Kidney (tissue), 14 donors: ENCODE data around the gene TADA2B. TPM values are rescaled to one million over a fixed set of nuclear protein-coding genes. Genes with fewer than 3 reads are reported as not detected.

Experiments used
- DNase-seq, 5 donors: peaks; one replicate each; pipeline ENCODE4 v3.0.0-alpha.2; 2013 to 2020
- FAIRE-seq: peaks from 2 replicates; lab custom pipeline; 2012; peaks lifted over from hg19 to GRCh38; lab: Jason Lieb, UNC
- H3K27ac ChIP-seq, 2 donors: one replicate each; pipeline ENCODE4 v1.7.0; 2013; ENCODE audit warnings: low read depth in 2 of 2, low read length in 2 of 2, inconsistent platforms in 1 of 2
- H3K27me3 ChIP-seq: one replicate; pipeline ENCODE4 v1.7.1; 2013; ENCODE audit warnings: low read length, inconsistent platforms; ENCODE audit not compliant: control insufficient read depth, insufficient read depth
- H3K36me3 ChIP-seq, 3 donors: one replicate each; pipeline versions ENCODE4 v1.7.0 to v1.7.1; 2013; ENCODE audit warnings: low read length in 3 of 3, control low read depth in 1 of 3, inconsistent platforms in 1 of 3; ENCODE audit not compliant: insufficient read depth in 3 of 3, control insufficient read depth in 2 of 3
- H3K4me1 ChIP-seq, 3 donors: one replicate each; pipeline versions ENCODE4 v1.7.0 to v1.7.1; 2013; ENCODE audit warnings: low read length in 3 of 3, inconsistent platforms in 1 of 3, low read depth in 1 of 3; ENCODE audit not compliant: control insufficient read depth in 2 of 3, insufficient read depth in 2 of 3
- H3K4me3 ChIP-seq, 3 donors: one replicate each; pipeline versions ENCODE4 v1.7.0 to v1.8.1; 2013; ENCODE audit warnings: low read length in 3 of 3, control low read depth in 1 of 3, inconsistent platforms in 1 of 3
- H3K9ac ChIP-seq, 3 donors: one replicate each; pipeline versions ENCODE4 v1.7.0 to v1.7.1; 2013; ENCODE audit warnings: low read length in 3 of 3, control low read depth in 1 of 3, inconsistent platforms in 1 of 3
- H3K9me3 ChIP-seq, 3 donors: one replicate each; pipeline versions ENCODE4 v1.7.0 to v1.7.1; 2013; ENCODE audit warnings: low read length in 3 of 3, control low read depth in 1 of 3, inconsistent platforms in 1 of 3; ENCODE audit not compliant: control insufficient read depth in 2 of 3, insufficient read depth in 1 of 3
- CTCF ChIP-seq: IDR thresholded peaks from 3 replicates; pipeline ENCODE4 v1.5.1; 2012; ENCODE audit warnings: mild to moderate bottlenecking, moderate library complexity, borderline replicate concordance; ENCODE audit not compliant: insufficient read depth; ENCODE audit errors: extremely low read depth
- intact Hi-C: fragments of 100-400 bp; cut with DNase I; formaldehyde crosslinking; loops from one replicate; pipeline ENCODE4 v1.11.1; 2022
- polyA plus RNA-seq: library from polyadenylated mRNA; stranded (reverse); fragments of 350-450 nt; fragmentation: Illumina TruSeq; extraction: RNeasy Lipid Tissue Mini Kit (QIAGEN cat#74804); gene quantifications from one replicate; pipeline ENCODE4 v1.2.3, GENCODE V29; 2014; ENCODE audit warnings: low read depth, low replicate concordance; ENCODE audit not compliant: insufficient read depth
- total RNA-seq: library from RNA; stranded (reverse); fragmentation: NEBNext Ultra II Directional; extraction: Animal tissue kit (Norgen Biotek cat#: 25700); gene quantifications from one replicate; pipeline ENCODE4 v1.2.1, GENCODE V29; 2021
- donor health status: control.
- donor health status: control.
- donor health status: control.
- donor health status: control.
- donor health status: control.
- donor health status: DM: yes; HTN: yes; CAD: no.
- donor health status: Normal renal cell carcinoma (clear cell type).

TADA2B gene
- total and polyA plus RNA-seq, 2 donors from 2014 or later: 14.2 to 30.5 TPM

- TF ChIP-seq CTCF: no peak
- no peak for FAIRE-seq
- Histone ChIP-seq H3K9ac (no peak overlapping the region), H3K27ac (peak overlapping the region in 1 of 2 donors; percentile 57), H3K4me1 (peaks cover 0 to 13% (median 8%) of the 10 kb centered on the region in 3 donors), H3K36me3 (peaks cover 11 to 37% (median 20%) of the 10 kb centered on the region in 3 donors), H3K9me3 (no peaks in the 10 kb centered on the region), H3K4me3 (no peak overlapping the region), H3K27me3 (no peaks in the 10 kb centered on the region)
- peak in 1 of 5 donors; percentile 35 for DNase-seq
- intact Hi-C loops: no loop called here
Observed at GRCh38 chr4:7029921-7030320, 13.3 kb upstream of the TADA2B start.

- DNase-seq (peak in 1 of 5 donors; percentile 38), FAIRE-seq (no peak)
- Histone ChIP-seq H3K9ac (no peak overlapping the region), H3K27me3 (no peaks in the 10 kb centered on the region), H3K4me1 (peaks cover 0 to 13% (median 8%) of the 10 kb centered on the region in 3 donors), H3K27ac (peak overlapping the region; percentile 26 to 63), H3K36me3 (peaks cover 11 to 32% (median 18%) of the 10 kb centered on the region in 3 donors), H3K9me3 (no peaks in the 10 kb centered on the region), H3K4me3 (no peak overlapping the region)
- intact Hi-C loops: no loop called here
- no peak for TF ChIP-seq CTCF
Observed at GRCh38 chr4:7030856-7031255, 12.3 kb upstream of the TADA2B start.

DNA sequence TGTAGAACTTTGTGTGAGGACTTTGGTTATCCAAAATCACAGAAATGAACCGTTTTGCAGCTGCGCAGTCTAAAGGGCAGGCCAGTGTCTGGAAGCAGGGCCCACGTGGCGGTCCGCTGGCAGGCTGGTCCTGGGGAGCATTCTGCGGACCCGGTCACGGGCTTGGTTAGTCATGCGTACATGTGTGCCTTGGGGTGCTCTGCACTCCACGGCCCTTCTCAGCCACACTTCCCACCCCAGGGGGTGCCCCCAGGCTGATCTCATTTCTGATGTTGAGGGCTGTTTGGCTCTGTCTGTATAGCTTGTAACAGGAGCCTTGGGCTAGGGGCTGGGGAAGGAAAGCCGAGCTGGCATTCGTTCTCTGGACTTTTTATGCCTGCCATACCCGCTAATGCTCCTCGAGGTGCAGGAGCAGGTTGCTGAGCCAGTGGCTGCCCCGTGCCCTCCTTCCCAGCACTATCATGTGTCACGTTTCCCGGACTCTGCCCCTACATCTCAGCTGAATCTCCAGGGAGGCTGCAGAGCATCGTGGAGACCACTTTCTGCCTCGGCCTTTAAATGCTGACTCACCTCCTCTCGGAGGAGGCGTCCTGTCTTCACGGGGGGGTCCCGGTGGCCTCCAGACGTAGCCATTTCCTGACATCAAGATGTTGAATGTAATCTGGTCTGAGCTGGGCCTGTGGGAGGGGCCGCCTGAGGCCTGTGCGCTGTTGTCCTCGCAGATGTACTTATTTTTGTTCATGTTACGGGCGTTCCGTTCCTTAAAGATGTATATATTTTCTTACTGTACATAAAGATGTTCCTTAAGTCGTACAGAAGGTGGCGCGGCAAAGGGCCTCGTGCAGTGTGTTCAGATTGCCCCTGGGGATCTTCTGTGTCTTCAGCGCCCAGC, 11.4 kb upstream of the TADA2B start:
- no peak for FAIRE-seq
- intact Hi-C loops: no loop called here

More for the DNA sequence above, 11.4 kb upstream of the TADA2B start:
- TF ChIP-seq CTCF: no peak
- DNase-seq: peak; percentile 63 to 79 (median 69)
- Histone ChIP-seq H3K27ac (peak overlapping the region; percentile 41 to 63), H3K36me3 (peaks cover 11 to 29% (median 18%) of the 10 kb centered on the region in 3 donors), H3K4me3 (no peak overlapping the region), H3K4me1 (peaks cover 0 to 13% (median 8%) of the 10 kb centered on the region in 3 donors), H3K9ac (no peak overlapping the region), H3K27me3 (no peaks in the 10 kb centered on the region), H3K9me3 (no peaks in the 10 kb centered on the region)
